Inferior parietal cortex (tissue), 1 donor: ENCODE results near the gene UBE2D3.
"Not testable (repeated sequence)": the region's sequence is repeated elsewhere in the genome, so short reads cannot be mapped to it uniquely, and the experiment has no call there.

ENCODE experiments used
- DNase-seq: peaks from one replicate; pipeline ENCODE4 v3.0.0-alpha.2; 2016; ENCODE audit errors: extremely low spot score

UBE2D3 gene

DNA sequence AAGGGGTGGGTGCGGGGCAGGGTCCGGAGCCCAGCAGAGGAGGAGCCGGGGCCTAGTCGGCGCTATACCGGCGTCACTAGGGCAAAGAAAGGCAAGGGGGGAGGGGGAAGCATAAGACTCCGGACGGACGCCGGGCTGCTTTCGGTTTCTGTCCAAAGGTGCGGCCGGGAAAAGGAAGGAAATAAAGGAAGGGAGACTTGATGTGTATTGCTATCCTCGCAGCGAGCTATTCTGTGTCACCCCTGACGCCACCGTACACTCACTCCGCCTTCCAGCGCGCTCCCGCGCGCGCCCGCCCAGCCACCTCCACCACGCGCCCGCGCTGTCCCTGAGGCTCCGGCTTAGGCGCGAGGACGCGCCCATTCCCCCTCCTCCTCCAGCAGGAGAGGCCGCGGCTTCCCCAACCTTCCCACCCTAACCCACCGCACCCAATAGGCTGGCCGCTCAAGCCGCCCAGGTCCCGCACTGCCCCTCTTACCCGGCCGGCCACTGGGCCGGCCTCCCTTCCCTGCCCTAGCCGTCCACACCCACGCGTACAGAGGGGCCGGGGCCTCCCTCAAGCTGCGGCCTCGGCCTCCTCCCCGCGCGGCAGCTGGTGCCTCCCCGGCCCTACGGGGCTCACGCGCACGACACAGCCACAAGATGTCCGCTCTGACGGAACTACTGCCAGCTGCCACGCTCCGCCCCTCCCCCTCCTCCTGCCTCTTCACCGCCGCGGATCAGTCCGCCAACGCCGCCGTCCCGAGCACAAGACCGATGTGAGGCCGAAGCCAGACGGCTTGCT is at the start of gene UBE2D3:
Gene UBE2D3, minus strand, starts transcription at position 662 of the 784 bp plus-strand sequence. CDS start 1,043 bp downstream, outside the sequence.
- DNase-seq: peak; percentile 79

DNA sequence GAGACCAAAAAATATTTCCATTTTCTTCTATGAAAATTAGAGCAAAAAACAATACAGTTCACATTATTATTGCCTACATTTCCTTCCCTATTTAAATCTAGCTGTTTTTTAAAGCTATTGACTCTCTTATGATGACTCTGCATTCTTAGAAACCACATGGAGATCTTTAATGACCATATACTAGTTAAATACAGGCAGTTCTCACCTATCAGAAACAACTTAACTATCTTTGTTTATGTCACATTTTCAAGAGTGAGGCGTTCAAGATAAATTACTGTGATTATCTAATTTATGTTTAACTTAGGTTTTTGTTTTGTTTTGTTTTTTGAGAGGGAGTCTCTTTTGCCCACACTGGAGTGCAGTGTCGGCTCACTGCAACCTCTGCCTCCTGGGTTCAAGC is 44.4 kb upstream of the UBE2D3 start:
- no peak for DNase-seq

DNA sequence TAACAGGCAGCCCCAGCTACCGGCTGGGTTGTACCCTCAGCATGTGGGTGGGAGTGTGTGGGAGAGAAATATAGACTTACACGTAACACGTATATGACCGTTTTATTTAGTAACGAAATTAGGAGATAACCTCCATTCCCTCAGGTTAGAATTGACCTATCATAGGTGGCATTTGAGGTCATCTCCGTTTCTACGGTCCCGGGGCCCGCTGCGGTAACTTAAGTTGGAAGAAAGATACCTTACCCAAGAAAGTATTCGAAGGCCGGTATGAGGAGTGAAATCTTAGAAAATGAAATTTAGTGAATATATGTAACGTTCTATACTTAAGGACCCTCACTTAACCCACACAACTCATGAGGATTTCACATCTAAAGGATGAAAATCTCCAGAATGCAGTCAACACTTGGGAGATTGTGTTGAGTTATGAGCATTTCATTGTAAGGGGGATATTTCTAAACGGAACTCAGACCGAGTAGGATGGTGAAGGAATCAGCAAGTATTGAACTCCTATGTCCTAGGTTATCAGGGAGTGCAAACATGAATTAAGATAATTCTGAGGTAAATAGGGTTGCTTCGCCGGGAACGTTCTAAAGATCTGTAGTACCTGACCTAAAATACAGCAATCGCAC is 42.3 kb upstream of the UBE2D3 start:
- DNase-seq: no peak

DNA sequence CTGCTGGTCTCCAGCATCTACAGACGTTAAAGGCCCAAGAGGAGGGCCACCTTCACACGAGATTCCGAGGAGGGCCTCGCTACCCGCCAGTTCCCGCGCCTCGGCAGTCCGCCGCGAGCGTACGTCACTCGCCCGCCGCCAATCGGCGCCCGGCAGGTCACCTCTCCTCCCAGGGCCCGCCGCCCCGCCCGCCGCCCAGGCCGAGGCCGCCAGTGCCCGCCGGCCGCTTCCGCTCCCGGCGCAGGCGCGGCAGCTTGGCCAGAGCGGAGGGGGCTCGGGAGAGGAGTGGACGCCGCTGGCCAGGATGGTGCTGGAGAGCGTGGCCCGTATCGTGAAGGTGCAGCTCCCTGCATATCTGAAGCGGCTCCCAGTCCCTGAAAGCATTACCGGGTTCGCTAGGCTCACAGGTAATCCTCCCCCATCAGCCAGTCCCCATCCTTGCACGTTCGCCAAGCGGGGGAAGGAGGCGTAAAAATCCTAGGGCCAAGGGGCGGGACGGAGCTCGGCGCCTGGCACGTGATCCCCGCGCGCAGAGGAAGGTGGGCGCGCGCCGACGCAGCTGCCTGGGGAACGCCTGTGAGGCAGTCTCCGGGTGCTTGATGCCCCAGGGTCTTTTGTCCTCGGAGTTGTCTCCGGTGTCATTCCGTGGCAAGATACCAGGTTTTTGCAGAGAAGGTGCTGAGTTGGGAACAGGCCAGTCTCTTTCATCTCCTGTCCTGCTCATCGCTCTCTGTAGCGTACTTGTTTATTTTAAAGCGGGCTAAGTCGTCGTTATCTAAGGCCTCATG is 41.6 kb upstream of the UBE2D3 start, which contains the start of gene CISD2:
Gene CISD2, plus strand, starts transcription at position 212 of the 788 bp plus-strand sequence. Its CDS starts 93 bp downstream, at position 305.
- DNase-seq: peak; percentile 89

DNA sequence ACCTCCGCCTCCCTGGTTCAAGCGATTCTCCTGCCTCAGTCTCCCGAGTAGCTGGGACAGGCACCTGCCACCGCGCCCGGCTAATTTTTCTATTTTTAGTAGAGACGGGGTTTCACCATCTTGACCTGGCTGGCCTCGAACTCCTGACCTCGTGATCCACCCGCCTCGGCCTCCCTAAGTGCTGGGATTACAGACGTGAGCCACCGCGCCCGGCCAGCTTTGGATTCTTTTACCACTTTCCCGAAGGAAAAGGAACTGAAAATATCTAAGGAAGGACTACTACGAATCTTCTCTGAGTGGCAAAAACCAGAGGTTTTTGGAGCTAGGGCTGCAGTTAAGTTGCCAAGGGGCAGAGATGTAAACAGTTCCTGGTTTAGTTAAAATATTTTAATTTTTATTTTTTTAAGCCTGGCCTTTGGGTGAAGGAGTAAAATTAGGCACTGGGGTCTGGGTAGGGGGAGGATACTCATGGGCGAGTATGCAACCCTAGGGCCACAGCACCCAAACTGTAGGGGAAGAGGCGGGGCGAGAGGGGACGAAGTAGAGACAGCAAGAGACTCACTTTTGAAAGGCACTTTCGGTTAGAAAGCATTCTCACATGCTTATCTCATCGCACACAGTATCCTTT is 40.9 kb upstream of the UBE2D3 start:
- DNase-seq: no peak

DNA sequence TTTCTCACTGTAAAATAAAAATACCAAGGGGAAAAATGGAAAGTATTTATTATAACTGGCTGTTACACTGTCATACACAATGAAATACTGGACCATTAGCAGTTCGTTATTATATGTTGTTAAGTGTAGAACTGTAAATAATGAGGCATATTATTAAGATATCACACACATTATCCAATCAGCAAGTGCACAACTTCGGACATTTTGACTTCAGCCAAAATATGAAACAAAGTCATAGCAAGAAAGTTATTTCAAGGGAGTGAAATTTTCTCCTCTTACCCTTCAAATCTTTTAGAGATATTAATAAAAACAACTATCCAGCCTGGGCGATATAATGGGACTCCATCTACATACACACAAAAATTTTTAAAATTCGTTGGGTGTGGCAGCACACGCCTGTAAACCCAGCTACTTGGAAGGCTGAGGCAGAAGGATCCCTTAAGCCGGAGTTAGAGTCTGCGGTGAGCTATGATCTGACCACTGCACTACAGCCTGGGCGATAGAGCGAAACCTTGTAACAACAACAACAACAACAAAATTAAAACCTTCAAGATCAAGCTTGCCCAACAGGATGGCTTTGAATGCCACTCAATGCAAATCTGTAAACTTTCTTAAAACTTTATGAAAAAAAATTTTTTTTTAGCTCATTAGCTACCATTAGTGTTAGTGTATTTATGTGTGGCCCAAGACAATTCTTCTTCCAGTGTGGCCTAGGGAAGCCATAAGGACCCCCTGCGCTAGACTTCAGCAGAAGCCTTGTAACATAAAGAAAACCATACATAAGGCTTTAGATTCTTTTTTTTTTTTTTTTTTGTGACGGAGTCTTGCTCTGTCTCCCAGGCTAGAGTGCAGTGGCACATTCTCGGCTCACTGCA is 40.2 kb upstream of the UBE2D3 start:
- DNase-seq: no peak

DNA sequence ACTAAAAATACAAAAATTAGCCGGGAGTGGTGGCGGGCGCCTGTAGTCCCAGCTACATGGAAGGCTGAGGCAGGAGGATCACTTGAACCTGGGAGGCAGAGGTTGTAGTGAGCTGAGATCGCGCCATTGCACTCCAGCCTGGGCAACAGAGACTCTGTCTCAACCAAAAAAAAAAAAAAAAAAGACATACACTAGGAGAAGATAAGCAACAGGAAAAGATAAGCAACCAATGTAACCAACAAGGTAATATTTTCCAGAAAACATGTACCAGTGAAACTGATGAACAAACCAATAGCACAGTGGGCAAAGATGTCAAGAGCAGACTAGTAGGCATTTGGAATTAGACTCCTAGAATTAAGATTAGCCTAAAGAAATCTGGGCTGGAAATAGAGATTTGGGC is 38.0 kb upstream of the UBE2D3 start:
- not testable (repeated sequence) for DNase-seq

DNA sequence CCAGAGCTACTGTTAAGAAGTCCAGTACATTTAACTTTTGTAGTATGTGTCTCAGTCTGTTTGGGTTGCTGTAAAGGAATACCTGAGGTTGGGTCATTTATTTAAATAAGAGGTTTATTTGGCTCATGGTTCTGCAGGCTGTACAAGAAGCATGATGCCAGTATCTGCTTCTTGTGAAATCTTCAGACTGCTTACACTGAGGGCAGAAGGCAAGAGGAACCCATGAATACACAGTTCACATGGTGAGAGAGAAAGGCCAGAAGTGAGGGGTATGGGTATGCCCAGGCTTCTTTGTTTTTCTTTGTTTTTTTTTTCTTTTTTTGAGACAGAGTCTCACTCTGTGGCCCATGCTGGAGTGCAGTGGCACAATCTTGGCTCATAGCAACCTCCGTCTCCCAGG is 35.4 kb upstream of the UBE2D3 start:
- DNase-seq: no peak

DNA sequence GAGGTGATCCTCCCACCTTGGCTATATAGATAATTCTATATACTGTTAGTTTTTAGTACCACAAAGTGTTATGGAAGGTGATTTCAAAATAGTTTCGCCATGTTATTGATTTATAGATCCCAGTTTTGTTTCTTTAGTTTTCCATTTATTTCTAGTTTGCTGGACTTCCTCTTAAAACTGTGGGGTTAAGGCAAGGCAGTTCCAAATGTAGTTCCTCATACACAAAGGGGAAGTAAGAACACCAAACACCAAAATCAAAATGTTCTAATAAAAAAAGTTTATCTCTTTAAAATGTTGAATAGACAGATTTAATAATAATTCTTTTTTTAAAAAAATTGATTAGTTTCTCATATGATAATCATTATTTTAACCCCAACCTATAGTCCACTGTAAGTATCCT is 34.7 kb upstream of the UBE2D3 start:
- DNase-seq: no peak

DNA sequence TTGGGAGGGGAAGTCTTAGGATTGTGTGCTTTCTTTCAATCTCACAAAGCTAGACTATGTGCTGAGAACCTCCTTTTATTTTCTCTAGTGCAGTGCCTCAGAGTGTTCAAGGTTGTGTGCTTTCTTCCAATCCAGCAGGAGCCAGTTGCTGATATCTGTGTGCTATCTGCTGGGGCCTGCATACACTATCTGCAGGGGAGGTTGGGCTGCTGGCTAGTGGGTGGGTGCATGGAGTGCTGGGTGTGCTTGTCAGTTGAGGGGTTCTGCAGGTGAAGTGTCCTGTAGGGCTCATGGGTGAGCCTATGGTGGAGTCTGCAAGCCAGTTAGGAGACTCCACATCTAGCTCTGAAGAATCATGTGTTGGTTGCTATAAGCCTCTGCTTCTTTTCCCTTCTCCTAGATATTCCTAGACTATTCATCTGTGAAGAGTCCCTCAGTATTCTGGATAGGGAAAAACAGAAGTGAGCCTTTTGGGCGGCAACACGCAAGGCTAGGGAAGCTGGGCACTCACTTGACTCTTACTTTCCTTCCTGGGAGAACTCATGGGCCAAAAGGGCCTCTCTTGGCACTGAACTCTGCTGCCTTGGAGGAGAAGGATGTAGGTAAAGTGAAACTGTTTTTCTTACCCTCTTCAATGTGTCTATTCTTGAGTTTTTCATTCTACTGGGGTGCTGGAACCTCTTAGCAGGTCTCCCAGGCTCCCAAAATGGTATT is 33.4 kb upstream of the UBE2D3 start:
- DNase-seq: no peak

DNA sequence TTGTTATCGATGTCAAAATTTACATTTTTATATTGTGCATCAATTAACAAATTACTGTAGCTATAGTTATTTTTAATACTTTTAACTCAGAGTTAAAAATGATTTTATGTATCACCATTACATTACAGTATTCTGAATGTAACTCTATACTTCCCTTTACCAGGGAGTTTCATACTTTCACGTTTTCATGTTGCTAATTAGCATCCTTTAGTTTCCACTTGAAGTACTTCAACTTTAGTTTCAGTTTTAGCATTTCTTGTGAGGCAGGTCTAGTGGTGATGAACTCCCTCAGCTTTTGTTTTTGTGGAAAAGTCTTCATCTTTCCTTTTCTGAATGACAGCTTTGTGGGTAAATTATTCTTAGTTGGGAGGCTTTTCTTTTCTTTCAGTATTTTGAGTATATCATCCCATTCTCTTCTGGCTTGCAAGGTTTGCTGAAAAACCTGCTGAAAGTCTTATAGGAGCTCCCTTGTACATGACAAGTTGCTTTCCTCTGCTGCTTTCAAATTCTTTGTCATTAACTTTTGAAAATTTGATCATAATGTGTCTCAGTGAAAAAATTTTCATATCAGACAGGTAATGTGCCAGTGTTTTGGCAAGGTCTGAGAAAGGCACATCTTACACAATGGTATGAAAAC is 31.6 kb upstream of the UBE2D3 start:
- no peak for DNase-seq

DNA sequence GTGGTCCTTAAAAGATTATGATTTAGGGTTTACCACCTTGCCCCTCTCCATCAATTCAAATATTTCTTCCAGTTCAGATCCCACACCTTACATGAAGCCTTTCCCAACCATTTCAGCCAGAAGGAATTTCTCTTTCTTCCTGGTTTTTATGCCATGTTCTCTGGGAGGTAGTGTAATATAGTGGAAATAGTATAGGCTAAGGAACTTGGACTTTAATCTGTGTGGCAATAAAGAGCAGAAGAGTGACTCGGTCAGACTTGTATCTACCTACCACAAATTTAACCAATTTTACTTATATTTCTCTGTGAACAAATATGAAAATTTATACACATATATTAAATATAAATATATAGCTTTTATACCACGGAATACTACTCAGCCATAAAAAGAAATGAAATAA is 23.0 kb upstream of the UBE2D3 start:
- DNase-seq: no peak

DNA sequence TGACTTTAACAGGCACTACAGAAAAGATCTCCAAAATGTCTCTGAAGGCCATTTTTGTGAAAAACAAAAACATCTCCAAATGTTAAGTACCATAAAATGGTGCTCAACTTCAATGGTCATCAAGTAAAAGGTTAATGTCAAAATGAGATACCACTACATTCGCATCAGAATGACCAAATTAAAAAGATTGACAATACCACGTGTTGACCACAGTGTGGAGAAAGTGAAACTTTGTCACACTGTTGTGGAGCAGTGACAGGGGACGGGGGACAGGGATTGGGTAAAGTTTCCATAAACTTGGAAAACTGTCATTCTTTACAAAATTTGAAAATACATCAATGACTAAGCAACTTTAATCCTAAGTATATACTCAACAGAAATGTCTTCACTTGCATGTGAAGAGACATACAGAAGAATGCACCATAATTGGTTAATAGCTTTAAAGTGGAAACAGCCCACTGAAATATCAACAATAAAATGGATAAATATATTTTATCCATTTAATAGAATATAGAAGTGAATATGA is 22.3 kb upstream of the UBE2D3 start:
- DNase-seq: no peak

DNA sequence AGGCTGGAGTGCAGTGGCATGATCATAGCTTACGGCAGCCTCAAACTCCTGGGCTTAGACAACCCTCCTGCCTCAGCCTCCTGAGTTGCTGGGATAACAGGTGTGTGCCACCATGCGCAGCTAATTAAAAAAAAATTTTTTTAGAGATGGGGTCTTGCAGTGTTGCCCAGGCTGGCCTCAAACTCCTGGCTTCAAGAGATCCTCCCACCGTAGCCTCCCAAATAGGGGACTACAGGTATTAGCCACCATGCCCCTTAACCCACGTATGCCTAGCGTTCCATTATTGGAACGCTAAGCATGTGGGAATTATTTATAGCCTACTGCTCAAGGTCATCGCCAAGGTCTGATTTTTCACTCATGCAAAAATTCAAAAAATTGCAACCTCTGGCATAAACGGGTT is 20.3 kb upstream of the UBE2D3 start:
- no peak for DNase-seq

DNA sequence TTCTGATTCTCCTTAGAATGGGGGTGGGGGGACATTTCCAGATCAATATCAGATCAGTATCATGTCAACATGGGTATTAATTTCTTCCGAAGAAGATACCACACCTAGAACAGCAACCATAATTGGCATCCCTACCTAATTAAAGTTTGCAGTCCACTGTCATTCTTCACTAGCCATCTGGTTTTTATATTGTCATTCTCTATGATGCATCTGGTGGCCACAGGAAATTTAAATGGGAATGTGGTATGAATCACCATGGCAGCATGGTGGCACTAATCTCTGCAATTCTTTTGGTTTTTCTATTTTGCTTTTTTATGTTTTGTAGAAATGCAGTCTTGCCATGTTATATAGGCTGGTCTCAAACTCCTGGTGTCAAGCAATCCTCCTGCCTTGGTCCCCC is 16.6 kb upstream of the UBE2D3 start:
- no peak for DNase-seq

DNA sequence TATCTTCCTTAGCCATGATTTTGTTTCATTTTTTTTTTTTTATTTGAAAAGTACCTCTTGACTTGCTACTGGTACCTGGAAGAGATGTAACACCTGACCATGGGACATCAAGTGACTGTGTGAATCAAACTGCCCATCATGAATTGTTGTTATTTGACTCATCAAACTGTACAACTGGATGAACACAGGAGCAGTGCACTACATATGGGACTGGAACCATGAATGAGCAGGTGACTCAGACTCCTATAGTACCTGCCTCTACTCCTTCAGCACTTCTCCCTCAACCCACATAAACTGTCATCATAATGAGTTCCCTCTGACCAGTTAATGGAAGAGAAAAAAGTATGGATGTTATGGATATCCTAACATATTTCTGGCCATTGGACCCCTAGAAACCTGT is 15.9 kb upstream of the UBE2D3 start:
- no peak for DNase-seq

DNA sequence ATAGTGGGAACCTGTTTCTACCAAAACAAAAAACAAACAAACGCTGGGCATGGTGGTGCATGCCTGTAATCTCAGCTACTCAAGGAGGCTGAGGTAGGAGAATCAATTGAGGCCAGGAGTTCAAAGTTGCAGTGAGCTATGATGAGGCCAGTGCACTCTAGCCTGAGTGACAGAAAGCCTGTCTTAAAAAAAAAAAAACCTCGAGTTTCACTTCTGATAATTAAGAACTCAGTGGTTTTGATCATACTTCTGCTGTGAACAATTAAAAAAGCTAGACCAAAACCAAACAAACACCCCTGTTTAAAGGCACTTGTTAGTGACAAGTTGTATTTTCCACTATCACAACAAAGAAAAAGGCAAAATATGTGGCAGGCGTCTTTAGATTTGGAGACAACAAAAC is 15.0 kb upstream of the UBE2D3 start:
- DNase-seq: no peak

DNA sequence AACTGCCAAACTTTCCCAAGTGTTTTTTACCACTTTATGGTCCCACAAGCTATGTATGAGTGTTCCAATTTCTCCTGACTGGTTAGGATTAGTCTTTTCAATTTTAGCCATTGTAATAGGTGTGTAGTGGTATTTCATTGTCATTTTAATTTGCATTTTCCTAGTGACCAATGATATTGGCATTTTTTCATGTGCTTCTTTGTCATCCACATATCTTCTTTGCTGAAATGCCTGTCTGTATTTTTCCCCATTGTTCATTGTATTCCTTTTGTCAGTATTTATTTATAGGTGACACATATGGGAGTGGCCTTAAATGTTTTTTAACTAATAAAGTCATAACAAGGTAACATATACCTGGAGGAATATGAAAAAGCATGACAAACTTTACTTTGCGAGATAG is 9.2 kb upstream of the UBE2D3 start:
- no peak for DNase-seq

DNA sequence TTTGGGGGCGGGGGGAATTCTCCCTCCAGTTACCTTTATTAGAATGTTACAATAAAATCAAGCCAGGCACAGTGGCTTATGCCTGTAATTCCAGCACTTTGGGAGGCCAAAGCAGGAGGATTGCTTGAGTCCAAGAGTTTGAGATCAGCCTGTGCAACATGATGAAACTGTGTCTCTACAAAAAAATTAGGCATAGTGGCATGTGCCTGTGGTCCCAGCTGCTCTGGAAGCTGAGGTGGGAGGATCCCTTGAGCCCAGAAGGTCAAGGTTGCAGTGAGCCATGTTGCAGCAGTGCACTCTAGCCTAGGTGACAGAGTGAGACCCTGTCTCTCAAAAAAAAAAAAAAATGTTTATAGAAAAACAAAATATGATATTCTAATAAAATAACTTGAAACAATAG is 5.3 kb upstream of the UBE2D3 start:
- no peak for DNase-seq

DNA sequence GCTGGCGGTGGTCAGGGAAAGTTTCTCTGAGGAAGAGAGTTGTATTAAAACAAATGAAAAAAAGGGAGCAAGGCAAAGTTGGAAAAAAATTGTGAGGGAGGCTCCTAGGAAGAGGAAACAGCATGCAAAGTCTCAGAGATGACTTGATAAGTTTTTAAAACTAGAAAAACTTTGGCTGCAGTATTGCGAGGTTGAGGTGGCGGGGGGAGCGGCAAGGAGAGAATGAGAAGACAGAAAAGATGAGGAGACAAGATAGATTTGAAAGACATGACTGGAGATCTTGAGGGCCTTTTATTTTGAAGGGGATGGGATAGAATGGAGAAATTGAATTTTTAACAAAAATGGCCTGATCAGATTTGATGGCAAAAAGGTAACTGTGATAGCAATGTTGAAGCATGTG is 4.8 kb upstream of the UBE2D3 start:
- no peak for DNase-seq
